Measurements from ENCODE around the gene NMT2.

GRCh38 chr10:15084502-15084922, 84.0 kb downstream of the NMT2 start:
- TF ChIP-seq CTCF (IDR thresholded peaks at IDR 0.05 in 2 of 3, conservative IDR thresholded peaks at IDR 0.05 in 1 of 3; ENCODE audit: control insufficient read depth in 2 of 3, extremely low read depth in 1 of 3, insufficient read depth in 1 of 3, low read depth in 3 of 3, low read length in 3 of 3) (no peak), GABPA (IDR thresholded peaks at IDR 0.05; ENCODE audit: low read depth) (no peak), ZNF24 (IDR thresholded peaks at IDR 0.05) (no peak)

All from GM12878 (cell line).